ENCODE data around the gene TMEM272. TPM values are rescaled to one million over a fixed set of nuclear protein-coding genes. Genes with fewer than 3 reads are reported as not detected.

Gene TMEM272
- total RNA-seq, 1 donor from 2014 or later = 2.9 TPM

- TF ChIP-seq, protein P1, sequence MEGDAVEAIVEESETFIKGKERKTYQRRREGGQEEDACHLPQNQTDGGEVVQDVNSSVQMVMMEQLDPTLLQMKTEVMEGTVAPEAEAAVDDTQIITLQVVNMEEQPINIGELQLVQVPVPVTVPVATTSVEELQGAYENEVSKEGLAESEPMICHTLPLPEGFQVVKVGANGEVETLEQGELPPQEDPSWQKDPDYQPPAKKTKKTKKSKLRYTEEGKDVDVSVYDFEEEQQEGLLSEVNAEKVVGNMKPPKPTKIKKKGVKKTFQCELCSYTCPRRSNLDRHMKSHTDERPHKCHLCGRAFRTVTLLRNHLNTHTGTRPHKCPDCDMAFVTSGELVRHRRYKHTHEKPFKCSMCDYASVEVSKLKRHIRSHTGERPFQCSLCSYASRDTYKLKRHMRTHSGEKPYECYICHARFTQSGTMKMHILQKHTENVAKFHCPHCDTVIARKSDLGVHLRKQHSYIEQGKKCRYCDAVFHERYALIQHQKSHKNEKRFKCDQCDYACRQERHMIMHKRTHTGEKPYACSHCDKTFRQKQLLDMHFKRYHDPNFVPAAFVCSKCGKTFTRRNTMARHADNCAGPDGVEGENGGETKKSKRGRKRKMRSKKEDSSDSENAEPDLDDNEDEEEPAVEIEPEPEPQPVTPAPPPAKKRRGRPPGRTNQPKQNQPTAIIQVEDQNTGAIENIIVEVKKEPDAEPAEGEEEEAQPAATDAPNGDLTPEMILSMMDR (IDR thresholded peaks at IDR 0.05; ENCODE audit: unreplicated experiment) = no peak
- Mint-ChIP-seq H3K27me3 (ENCODE audit: low read depth) (no peaks in the 10 kb centered on the region), H3K4me3 (no peak overlapping the region), H3K4me1 (peaks cover 9% of the 10 kb centered on the region), H3K36me3 (no peaks in the 10 kb centered on the region), H3K27ac (no peak overlapping the region), H3K9me3 (no peaks in the 10 kb centered on the region)
- no peak for DNase-seq (ENCODE audit: low spot score in 2 of 2, unreplicated experiment in 2 of 2)
Measured at GRCh38 chr13:51873837-51874236, 28.9 kb upstream of the TMEM272 start.

GRCh38 chr13:51873117-51873798 is 28.3 kb upstream of the TMEM272 start:
- no peaks in the 10 kb centered on the region for H3K27me3 Mint-ChIP-seq (ENCODE audit: low read depth)
- H3K36me3 Mint-ChIP-seq = no peaks in the 10 kb centered on the region
- H3K4me1 Mint-ChIP-seq = peaks cover 9% of the 10 kb centered on the region
- H3K4me3 Mint-ChIP-seq = no peak overlapping the region
- no peaks in the 10 kb centered on the region for H3K9me3 Mint-ChIP-seq
- DNase-seq (ENCODE audit: low spot score in 2 of 2, unreplicated experiment in 2 of 2) = no peak
- no peak overlapping the region for H3K27ac Mint-ChIP-seq
- TF ChIP-seq, protein P1 (IDR thresholded peaks at IDR 0.05; ENCODE audit: unreplicated experiment) = no peak

DNA sequence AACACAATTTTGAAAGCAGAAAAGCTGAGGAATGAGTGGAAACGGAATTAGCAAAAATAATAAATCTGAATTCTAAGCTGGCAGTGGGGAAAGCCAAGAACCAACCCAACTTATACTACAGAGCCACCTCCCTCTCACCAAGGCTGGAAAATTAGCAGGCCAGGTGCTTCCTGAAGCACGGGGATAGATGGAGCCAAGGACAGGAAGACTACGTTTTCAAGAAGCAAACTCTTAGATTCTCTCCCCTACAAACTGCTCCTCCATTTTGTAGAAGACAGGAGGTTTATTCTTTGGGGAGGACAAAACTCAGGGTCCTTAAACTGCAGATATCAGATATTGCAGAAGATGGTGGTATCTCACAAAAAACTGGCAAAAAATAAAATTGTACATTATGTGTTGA is 25.6 kb upstream of the TMEM272 start:
- Mint-ChIP-seq H3K4me1 (peaks cover 9% of the 10 kb centered on the region), H3K27me3 (ENCODE audit: low read depth) (no peaks in the 10 kb centered on the region), H3K9me3 (no peaks in the 10 kb centered on the region), H3K4me3 (no peak overlapping the region), H3K36me3 (no peaks in the 10 kb centered on the region), H3K27ac (no peak overlapping the region)
- TF ChIP-seq, protein P1 (IDR thresholded peaks at IDR 0.05; ENCODE audit: unreplicated experiment) = no peak
- DNase-seq (ENCODE audit: low spot score in 2 of 2, unreplicated experiment in 2 of 2) = no peak

GRCh38 chr13:51869916-51870315 is 24.9 kb upstream of the TMEM272 start:
- no peaks in the 10 kb centered on the region for H3K36me3 Mint-ChIP-seq
- TF ChIP-seq, protein P1 (IDR thresholded peaks at IDR 0.05; ENCODE audit: unreplicated experiment) = no peak
- no peak overlapping the region for H3K4me3 Mint-ChIP-seq
- no peak for DNase-seq (ENCODE audit: low spot score in 2 of 2, unreplicated experiment in 2 of 2)
- H3K27ac Mint-ChIP-seq = no peak overlapping the region
- no peaks in the 10 kb centered on the region for H3K27me3 Mint-ChIP-seq (ENCODE audit: low read depth)
- no peaks in the 10 kb centered on the region for H3K9me3 Mint-ChIP-seq
- H3K4me1 Mint-ChIP-seq = peaks cover 8% of the 10 kb centered on the region

DNA sequence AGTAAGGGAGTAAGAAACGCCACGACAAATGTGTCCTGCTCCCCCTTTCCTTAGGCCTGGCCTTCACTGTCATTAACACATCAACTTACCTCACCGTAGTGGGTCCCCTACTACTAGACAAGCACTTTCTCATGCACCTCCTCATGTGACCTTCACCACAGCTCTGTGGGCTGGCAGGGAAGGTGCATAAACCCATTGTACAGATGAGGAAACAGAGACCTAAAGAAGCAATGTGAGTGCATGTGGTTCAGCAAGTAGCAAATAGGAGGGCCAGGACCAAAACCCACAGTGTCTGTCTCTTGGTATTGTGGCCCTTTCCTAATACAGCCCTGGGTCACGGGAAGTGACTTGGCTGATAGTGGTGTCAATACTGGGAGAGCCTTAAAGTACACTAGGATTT is 22.1 kb upstream of the TMEM272 start:
- H3K4me1 Mint-ChIP-seq = no peaks in the 10 kb centered on the region
- no peaks in the 10 kb centered on the region for H3K27me3 Mint-ChIP-seq (ENCODE audit: low read depth)
- no peak for DNase-seq (ENCODE audit: low spot score in 2 of 2, unreplicated experiment in 2 of 2)
- no peaks in the 10 kb centered on the region for H3K9me3 Mint-ChIP-seq
- TF ChIP-seq, protein P1 (IDR thresholded peaks at IDR 0.05; ENCODE audit: unreplicated experiment) = no peak
- no peak overlapping the region for H3K27ac Mint-ChIP-seq
- no peak overlapping the region for H3K4me3 Mint-ChIP-seq
- no peaks in the 10 kb centered on the region for H3K36me3 Mint-ChIP-seq
